ENCODE results near the gene RASGRF1. TPM values are rescaled to one million over a fixed set of nuclear protein-coding genes. Genes with fewer than 3 reads are reported as not detected.

The RASGRF1 gene
- total and polyA plus RNA-seq, 2 experiments from 2014 or later: 0.06 TPM; not detected in 1

- Histone ChIP-seq H3K36me3 (no peaks in the 10 kb centered on the region), H3K9me3 (ENCODE audit: low read depth) (no peaks in the 10 kb centered on the region), H3K4me3 (no peak overlapping the region), H3K27me3 (no peaks in the 10 kb centered on the region), H3K27ac (no peak overlapping the region), H3K4me1 (ENCODE audit: low read depth) (no peaks in the 10 kb centered on the region)
- no peak for TF ChIP-seq CTCF (IDR thresholded peaks at IDR 0.05; ENCODE audit: low read depth, low read length)
- no peak for DNase-seq (ENCODE audit: low read depth in 1 of 2, low spot score in 1 of 2)
These were observed 72.6 kb downstream of the RASGRF1 start for GRCh38 chr15:79017953-79018352.

- no peaks in the 10 kb centered on the region for H3K9me3 ChIP-seq (ENCODE audit: low read depth)
- no peak for TF ChIP-seq CTCF (IDR thresholded peaks at IDR 0.05; ENCODE audit: low read depth, low read length)
- no peak for DNase-seq (ENCODE audit: low read depth in 1 of 2, low spot score in 1 of 2)
These were observed 73.9 kb downstream of the RASGRF1 start for GRCh38 chr15:79016527-79017170.

GRCh38 chr15:79015416-79015815, 75.2 kb downstream of the RASGRF1 start:
- no peaks in the 10 kb centered on the region for H3K9me3 ChIP-seq (ENCODE audit: low read depth)
- H3K27ac ChIP-seq: no peak overlapping the region
- no peaks in the 10 kb centered on the region for H3K4me1 ChIP-seq (ENCODE audit: low read depth)
- H3K36me3 ChIP-seq: no peaks in the 10 kb centered on the region
- H3K4me3 ChIP-seq: no peak overlapping the region
- no peak for TF ChIP-seq CTCF (IDR thresholded peaks at IDR 0.05; ENCODE audit: low read depth, low read length)
- DNase-seq (ENCODE audit: low read depth in 1 of 2, low spot score in 1 of 2): no peak
- no peaks in the 10 kb centered on the region for H3K27me3 ChIP-seq

More at GRCh38 chr15:79016527-79017170, 73.9 kb downstream of the RASGRF1 start:
- no peaks in the 10 kb centered on the region for H3K36me3 ChIP-seq
- H3K27me3 ChIP-seq: no peaks in the 10 kb centered on the region
- no peak overlapping the region for H3K27ac ChIP-seq
- H3K4me1 ChIP-seq (ENCODE audit: low read depth): no peaks in the 10 kb centered on the region
- no peak overlapping the region for H3K4me3 ChIP-seq

GRCh38 chr15:79010278-79010677, 80.3 kb downstream of the RASGRF1 start:
- no peak for TF ChIP-seq CTCF (IDR thresholded peaks at IDR 0.05; ENCODE audit: low read depth, low read length)
- Histone ChIP-seq H3K36me3 (no peaks in the 10 kb centered on the region), H3K27ac (no peak overlapping the region)

GRCh38 chr15:79009379-79009778, 81.2 kb downstream of the RASGRF1 start:
- Histone ChIP-seq H3K27ac (no peak overlapping the region), H3K27me3 (no peaks in the 10 kb centered on the region), H3K36me3 (no peaks in the 10 kb centered on the region), H3K9me3 (ENCODE audit: low read depth) (no peaks in the 10 kb centered on the region), H3K4me3 (no peak overlapping the region), H3K4me1 (ENCODE audit: low read depth) (peaks cover 10% of the 10 kb centered on the region)
- DNase-seq (ENCODE audit: low read depth in 1 of 2, low spot score in 1 of 2): no peak
- TF ChIP-seq CTCF (IDR thresholded peaks at IDR 0.05; ENCODE audit: low read depth, low read length): no peak

More at GRCh38 chr15:79010278-79010677, 80.3 kb downstream of the RASGRF1 start:
- H3K4me1 ChIP-seq (ENCODE audit: low read depth): peaks cover 10% of the 10 kb centered on the region
- no peaks in the 10 kb centered on the region for H3K9me3 ChIP-seq (ENCODE audit: low read depth)
- H3K4me3 ChIP-seq: no peak overlapping the region
- H3K27me3 ChIP-seq: no peaks in the 10 kb centered on the region
- DNase-seq (ENCODE audit: low read depth in 1 of 2, low spot score in 1 of 2): no peak
